Mesangial cell (primary cell): ENCODE measurements around the gene CHRNB4. TPM values are rescaled to one million over a fixed set of nuclear protein-coding genes. Genes with fewer than 3 reads are reported as not detected.

Experiments
- total RNA-seq: library from RNA; depleted of rRNA; stranded (reverse); fragments of >200 nt; gene quantifications from 2 replicates; pipeline ENCODE4 v1.2.3, GENCODE V29; 2015

The CHRNB4 gene, protein sequence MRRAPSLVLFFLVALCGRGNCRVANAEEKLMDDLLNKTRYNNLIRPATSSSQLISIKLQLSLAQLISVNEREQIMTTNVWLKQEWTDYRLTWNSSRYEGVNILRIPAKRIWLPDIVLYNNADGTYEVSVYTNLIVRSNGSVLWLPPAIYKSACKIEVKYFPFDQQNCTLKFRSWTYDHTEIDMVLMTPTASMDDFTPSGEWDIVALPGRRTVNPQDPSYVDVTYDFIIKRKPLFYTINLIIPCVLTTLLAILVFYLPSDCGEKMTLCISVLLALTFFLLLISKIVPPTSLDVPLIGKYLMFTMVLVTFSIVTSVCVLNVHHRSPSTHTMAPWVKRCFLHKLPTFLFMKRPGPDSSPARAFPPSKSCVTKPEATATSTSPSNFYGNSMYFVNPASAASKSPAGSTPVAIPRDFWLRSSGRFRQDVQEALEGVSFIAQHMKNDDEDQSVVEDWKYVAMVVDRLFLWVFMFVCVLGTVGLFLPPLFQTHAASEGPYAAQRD
- 0.13 TPM in 1 of 2 replicates, not detected in the other for total RNA-seq

DNA sequence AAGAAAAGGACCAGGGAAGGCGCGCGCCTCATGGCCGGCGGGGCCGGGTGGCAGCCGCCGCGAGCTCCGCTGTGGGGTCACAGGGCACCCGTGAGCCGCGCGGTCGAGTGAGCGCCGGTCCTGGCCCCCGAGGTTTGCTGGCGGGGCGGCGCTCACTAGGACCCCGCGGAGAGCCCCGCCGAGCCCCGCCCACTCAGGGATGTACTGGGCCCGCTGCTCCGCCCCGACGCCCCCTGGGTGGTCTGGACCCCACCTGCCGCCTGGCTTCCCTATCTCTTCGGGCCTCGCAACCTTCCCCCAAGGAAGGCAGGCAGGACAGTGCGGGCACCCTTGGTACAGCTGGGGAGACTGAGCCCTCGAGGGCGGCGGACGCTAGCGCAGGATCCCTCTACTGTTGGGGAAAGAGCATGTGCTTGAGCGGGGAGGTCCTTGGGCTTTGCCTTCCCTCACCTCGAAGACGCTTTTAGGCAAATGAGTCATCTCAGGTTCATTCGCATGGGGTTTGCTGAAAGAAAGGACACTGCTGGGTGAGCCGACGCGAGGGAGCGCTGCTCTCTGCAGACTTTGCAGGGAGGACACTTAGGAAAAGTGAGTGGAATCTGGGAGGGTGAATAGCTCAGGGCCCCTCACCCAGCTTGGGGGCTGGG lies at the start of gene CHRNB4:
TSS of gene CHRNB4 (minus strand) at position 109 of the 647 bp plus-strand sequence. CDS start at position 32, 77 bp downstream.

DNA sequence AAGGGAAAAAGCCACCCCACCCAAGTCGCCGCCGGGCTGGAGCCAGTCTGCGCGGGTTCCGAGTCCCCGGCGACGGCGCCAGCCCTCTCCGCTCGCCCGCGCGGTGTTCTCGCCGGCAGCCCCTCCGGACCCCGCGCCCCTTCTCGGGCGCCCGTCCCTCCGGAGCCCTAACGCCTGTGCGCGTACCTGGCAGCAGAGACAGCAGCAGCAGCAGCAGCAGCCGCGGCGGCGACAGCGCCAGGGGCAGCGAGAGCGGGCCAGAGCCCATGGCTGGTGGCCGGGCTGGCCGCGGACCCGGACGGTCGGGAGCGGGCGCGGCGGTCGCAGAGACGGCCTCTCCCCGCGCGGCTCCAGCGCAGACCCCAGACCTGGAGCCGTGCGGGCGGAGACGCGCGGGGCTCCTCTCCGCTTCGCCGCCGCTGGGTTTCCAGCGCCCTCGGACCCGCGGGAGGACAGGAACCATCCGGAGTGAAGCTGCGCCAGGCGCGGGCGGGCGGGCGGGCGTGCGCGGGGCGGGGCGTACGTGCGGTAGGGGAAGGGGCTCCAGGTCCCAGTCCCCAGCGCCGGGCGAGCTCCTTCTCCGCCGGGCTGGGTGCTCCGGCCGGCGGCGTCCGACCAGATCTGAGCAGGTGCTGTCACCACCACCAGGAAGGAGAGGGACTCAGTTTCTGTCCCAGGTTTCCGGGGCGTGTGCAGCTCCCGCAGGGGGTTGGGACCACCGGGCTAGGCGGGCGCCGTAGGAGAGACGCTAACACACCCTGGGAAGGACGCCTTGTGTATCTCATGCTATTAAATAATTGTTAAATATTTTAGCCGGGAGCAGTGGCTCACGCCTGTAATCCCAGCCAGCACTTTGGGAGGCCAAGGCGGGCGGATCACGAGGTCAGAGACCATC lies 20.2 kb downstream of the CHRNB4 start, which contains the start of gene CHRNA3:
TSS of gene CHRNA3 (minus strand) at position 470 of the 895 bp plus-strand sequence. CDS start at position 268, 202 bp downstream.

Other genes with a start within 250 kb of the CHRNB4 start
- 11.4 and 20.7 TPM in 2 replicates for gene IREB2, start 203.0 kb downstream of the CHRNB4 start, total RNA-seq
- gene HYKK, start 133.6 kb downstream of the CHRNB4 start, total RNA-seq, result 4.7 and 5.1 TPM in 2 replicates
- gene PSMA4, start 100.8 kb downstream of the CHRNB4 start, total RNA-seq, result 143 and 200 TPM in 2 replicates
- 1.8 and 6.0 TPM in 2 replicates for gene CHRNA5, start 75.7 kb downstream of the CHRNB4 start, total RNA-seq
- gene CHRNA3, start 20.2 kb downstream of the CHRNB4 start, total RNA-seq, result 0.13 TPM in 1 of 2 replicates, not detected in the other
- 23.8 and 56.5 TPM in 2 replicates for gene ADAMTS7, start 170.3 kb upstream of the CHRNB4 start, total RNA-seq
- 246 and 256 TPM in 2 replicates for gene MORF4L1, start 231.7 kb upstream of the CHRNB4 start, total RNA-seq